ENCODE measurements around the gene KCNK4. TPM values are rescaled to one million over a fixed set of nuclear protein-coding genes. Genes with fewer than 3 reads are reported as not detected.

KCNK4 gene
- total and polyA plus RNA-seq, 2 of the 13 experiments (the other 11 are each of a cell fraction or from before 2014, with no cell fraction given): not detected

DNA sequence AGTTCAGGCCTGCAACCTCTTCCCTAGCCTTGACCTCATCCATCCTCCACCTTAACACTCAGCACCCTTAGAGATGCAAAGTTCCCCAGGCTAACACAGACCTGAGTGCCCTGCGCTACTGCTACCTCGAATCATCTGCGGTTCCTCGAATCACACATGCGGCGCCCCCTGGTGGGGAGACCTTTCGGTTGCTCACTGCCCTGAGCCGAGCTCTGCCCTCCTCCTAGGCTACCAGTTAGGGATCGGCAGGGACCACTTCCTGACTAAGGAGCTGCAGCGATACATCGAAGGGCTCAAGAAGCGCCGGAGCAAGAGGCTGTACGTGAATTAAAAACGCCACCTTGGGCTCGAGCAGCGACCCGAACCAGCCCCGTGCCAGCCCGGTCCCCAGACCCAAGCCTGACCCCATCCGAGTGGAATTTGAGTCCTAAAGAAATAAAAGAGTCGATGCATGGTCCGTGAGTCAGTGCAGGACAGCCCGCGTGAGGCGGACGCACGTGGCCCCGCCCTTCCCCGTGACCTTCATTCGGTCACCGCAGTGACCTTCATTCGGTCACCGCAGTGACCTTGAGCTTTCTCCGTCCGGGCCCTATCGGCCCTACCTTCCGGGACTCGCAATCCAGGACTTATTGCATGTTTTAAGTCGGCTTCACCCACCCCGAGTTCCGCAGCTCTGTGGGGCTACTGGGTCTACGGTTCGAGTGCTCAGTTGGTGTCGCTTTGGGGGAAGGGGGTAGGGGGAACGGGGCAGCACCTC is 13.4 kb downstream of the KCNK4 start (continued):
- TF ChIP-seq RBFOX2 (IDR thresholded peaks at IDR 0.05; ENCODE audit: low read depth, low read length) (peak; percentile 71), POLR2AphosphoS2 (IDR thresholded peaks at IDR 0.05; ENCODE audit: low read depth, low read length) (no peak), REL (CRISPR knock-in tag; conservative IDR thresholded peaks at IDR 0.05) (no peak), ZNF124 (CRISPR knock-in tag; IDR thresholded peaks at IDR 0.05) (peak; percentile 52; the same call in 1 of the 2 replicates), ZC3H13 (CRISPR knock-in tag; IDR thresholded peaks at IDR 0.05) (peak; percentile 59; the same call in 1 of the 2 replicates), ZNF17 (CRISPR knock-in tag; IDR thresholded peaks at IDR 0.05) (no peak), RFX3 (CRISPR knock-in tag; IDR thresholded peaks at IDR 0.05) (no peak), AGO2 (optimal IDR thresholded peaks at IDR 0.05; ENCODE audit: low read depth, low read length) (peak; percentile 92), RNF2 (conservative IDR thresholded peaks at IDR 0.05; ENCODE audit: low read depth) (no peak), MTA1 (CRISPR knock-in tag; IDR thresholded peaks at IDR 0.05; ENCODE audit: borderline replicate concordance) (peak; percentile 17; the same call in 1 of the 2 replicates), NAIF1 (CRISPR knock-in tag; IDR thresholded peaks at IDR 0.05; ENCODE audit: borderline replicate concordance) (no peak), ESRRA (CRISPR knock-in tag; IDR thresholded peaks at IDR 0.05; ENCODE audit: low read depth) (peak; percentile 100), YEATS2 (CRISPR knock-in tag; IDR thresholded peaks at IDR 0.05; ENCODE audit: borderline replicate concordance) (peak; percentile 55; the same call in 1 of the 2 replicates), NR2C2 (CRISPR knock-in tag; IDR thresholded peaks at IDR 0.05; ENCODE audit: borderline replicate concordance) (peak; percentile 36; the same call in 1 of the 2 replicates)
- TF ChIP-seq, protein P1, sequence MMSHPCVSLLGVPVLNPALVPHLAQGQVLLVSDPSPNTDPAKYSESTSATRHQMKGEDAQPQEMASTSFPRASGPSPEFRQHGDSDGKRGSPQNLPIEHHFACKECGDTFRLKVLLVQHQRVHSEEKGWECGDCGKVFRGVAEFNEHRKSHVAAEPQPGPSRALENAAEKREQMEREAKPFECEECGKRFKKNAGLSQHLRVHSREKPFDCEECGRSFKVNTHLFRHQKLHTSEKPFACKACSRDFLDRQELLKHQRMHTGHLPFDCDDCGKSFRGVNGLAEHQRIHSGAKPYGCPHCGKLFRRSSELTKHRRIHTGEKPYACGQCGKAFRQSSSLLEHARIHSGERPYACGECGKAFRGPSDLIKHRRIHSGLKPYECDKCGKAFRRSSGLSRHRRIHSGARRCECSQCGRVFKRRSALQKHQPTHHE (CRISPR knock-in tag; IDR thresholded peaks at IDR 0.05; ENCODE audit: borderline replicate concordance): peak; percentile 69; the same call in 1 of the 2 replicates
- TF ChIP-seq, protein P2, sequence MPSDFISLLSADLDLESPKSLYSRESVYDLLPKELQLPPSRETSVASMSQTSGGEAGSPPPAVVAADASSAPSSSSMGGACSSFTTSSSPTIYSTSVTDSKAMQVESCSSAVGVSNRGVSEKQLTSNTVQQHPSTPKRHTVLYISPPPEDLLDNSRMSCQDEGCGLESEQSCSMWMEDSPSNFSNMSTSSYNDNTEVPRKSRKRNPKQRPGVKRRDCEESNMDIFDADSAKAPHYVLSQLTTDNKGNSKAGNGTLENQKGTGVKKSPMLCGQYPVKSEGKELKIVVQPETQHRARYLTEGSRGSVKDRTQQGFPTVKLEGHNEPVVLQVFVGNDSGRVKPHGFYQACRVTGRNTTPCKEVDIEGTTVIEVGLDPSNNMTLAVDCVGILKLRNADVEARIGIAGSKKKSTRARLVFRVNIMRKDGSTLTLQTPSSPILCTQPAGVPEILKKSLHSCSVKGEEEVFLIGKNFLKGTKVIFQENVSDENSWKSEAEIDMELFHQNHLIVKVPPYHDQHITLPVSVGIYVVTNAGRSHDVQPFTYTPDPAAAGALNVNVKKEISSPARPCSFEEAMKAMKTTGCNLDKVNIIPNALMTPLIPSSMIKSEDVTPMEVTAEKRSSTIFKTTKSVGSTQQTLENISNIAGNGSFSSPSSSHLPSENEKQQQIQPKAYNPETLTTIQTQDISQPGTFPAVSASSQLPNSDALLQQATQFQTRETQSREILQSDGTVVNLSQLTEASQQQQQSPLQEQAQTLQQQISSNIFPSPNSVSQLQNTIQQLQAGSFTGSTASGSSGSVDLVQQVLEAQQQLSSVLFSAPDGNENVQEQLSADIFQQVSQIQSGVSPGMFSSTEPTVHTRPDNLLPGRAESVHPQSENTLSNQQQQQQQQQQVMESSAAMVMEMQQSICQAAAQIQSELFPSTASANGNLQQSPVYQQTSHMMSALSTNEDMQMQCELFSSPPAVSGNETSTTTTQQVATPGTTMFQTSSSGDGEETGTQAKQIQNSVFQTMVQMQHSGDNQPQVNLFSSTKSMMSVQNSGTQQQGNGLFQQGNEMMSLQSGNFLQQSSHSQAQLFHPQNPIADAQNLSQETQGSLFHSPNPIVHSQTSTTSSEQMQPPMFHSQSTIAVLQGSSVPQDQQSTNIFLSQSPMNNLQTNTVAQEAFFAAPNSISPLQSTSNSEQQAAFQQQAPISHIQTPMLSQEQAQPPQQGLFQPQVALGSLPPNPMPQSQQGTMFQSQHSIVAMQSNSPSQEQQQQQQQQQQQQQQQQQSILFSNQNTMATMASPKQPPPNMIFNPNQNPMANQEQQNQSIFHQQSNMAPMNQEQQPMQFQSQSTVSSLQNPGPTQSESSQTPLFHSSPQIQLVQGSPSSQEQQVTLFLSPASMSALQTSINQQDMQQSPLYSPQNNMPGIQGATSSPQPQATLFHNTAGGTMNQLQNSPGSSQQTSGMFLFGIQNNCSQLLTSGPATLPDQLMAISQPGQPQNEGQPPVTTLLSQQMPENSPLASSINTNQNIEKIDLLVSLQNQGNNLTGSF (CRISPR knock-in tag; IDR thresholded peaks at IDR 0.05): peak; percentile 77; the same call in 1 of the 2 replicates
- TF ChIP-seq, protein P3, sequence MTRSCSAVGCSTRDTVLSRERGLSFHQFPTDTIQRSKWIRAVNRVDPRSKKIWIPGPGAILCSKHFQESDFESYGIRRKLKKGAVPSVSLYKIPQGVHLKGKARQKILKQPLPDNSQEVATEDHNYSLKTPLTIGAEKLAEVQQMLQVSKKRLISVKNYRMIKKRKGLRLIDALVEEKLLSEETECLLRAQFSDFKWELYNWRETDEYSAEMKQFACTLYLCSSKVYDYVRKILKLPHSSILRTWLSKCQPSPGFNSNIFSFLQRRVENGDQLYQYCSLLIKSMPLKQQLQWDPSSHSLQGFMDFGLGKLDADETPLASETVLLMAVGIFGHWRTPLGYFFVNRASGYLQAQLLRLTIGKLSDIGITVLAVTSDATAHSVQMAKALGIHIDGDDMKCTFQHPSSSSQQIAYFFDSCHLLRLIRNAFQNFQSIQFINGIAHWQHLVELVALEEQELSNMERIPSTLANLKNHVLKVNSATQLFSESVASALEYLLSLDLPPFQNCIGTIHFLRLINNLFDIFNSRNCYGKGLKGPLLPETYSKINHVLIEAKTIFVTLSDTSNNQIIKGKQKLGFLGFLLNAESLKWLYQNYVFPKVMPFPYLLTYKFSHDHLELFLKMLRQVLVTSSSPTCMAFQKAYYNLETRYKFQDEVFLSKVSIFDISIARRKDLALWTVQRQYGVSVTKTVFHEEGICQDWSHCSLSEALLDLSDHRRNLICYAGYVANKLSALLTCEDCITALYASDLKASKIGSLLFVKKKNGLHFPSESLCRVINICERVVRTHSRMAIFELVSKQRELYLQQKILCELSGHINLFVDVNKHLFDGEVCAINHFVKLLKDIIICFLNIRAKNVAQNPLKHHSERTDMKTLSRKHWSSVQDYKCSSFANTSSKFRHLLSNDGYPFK (CRISPR knock-in tag; IDR thresholded peaks at IDR 0.05; ENCODE audit: borderline replicate concordance): peak; percentile 67; the same call in 1 of the 2 replicates
- TF ChIP-seq, protein P4, sequence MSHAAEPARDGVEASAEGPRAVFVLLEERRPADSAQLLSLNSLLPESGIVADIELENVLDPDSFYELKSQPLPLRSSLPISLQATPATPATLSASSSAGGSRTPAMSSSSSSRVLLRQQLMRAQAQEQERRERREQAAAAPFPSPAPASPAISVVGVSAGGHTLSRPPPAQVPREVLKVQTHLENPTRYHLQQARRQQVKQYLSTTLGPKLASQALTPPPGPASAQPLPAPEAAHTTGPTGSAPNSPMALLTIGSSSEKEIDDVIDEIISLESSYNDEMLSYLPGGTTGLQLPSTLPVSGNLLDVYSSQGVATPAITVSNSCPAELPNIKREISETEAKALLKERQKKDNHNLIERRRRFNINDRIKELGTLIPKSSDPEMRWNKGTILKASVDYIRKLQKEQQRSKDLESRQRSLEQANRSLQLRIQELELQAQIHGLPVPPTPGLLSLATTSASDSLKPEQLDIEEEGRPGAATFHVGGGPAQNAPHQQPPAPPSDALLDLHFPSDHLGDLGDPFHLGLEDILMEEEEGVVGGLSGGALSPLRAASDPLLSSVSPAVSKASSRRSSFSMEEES (CRISPR knock-in tag; IDR thresholded peaks at IDR 0.05): peak; percentile 40

Data from HepG2 (cell line).